SK-N-MC (cell line): Measurements from ENCODE around the gene BCDIN3D.
A peak's percentile ranks its signal among the peaks of the same experiment; 100 is the strongest.

Experiments used
- DNase-seq: peaks from one replicate; pipeline ENCODE4 v3.0.0-alpha.2; 2011; ENCODE audit warnings: low read depth, low spot score
- H3K27ac ChIP-seq: fragments of 200-600 bp; sonication (generic); 2 replicates; pipeline ENCODE4 v1.5.1; 2016; ENCODE audit warnings: mixed run types
- H3K36me3 ChIP-seq: fragments of 200-600 bp; sonication (generic); 2 replicates; pipeline ENCODE4 v1.6.1; 2017; ENCODE audit warnings: antibody characterized with exemption, low read length, mixed read lengths; ENCODE audit not compliant: insufficient read depth
- H3K4me3 ChIP-seq: fragments of 200-600 bp; sonication (generic); 2 replicates; pipeline ENCODE4 v1.5.1; 2016
- H3K9ac ChIP-seq: fragments of 200-600 bp; sonication (generic); 2 replicates; pipeline ENCODE4 v1.8.0; 2017; ENCODE audit warnings: mixed run types, mixed read lengths; ENCODE audit not compliant: insufficient read length
- H3K9me3 ChIP-seq: fragments of 200-600 bp; sonication (generic); 2 replicates; pipeline ENCODE4 v1.6.1; 2017; ENCODE audit warnings: low read depth, mild to moderate bottlenecking, antibody characterized with exemption, low read length, moderate library complexity, mixed read lengths
- EZH2 ChIP-seq: fragments of 200-600 bp; sonication (generic); IDR thresholded peaks from one replicate; pipeline ENCODE4 v1.6.1; 2017; ENCODE audit warnings: antibody characterized with exemption
- FOXP2 ChIP-seq: optimal IDR thresholded peaks from 2 replicates; pipeline ENCODE3; 2011; ENCODE audit warnings: mild to moderate bottlenecking, moderate library complexity; ENCODE audit not compliant: insufficient read depth; ENCODE audit errors: extremely low read length, control extremely low read depth
- POLR2AphosphoS5 ChIP-seq: IDR thresholded peaks from 2 replicates; pipeline ENCODE4 v1.6.1; 2012; ENCODE audit warnings: mild to moderate bottlenecking, low read depth, low read length, borderline replicate concordance

The BCDIN3D gene

GRCh38 chr12:49804821-49805220, 38.1 kb downstream of the BCDIN3D start:
- peaks cover 24% of the 10 kb centered on the region; the same call in 1 of the 2 replicates for H3K36me3 ChIP-seq
- no peak for DNase-seq
- no peak overlapping the region for H3K9ac ChIP-seq
- H3K4me3 ChIP-seq, result no peak overlapping the region
- no peaks in the 10 kb centered on the region for H3K9me3 ChIP-seq
- TF ChIP-seq POLR2AphosphoS5 (no peak), EZH2 (no peak), FOXP2 (no peak)
- H3K27ac ChIP-seq, result no peak overlapping the region

- H3K4me3 ChIP-seq, result no peak overlapping the region
- H3K9ac ChIP-seq, result no peak overlapping the region
- no peak overlapping the region for H3K27ac ChIP-seq
- no peaks in the 10 kb centered on the region for H3K9me3 ChIP-seq
- no peak for TF ChIP-seq POLR2AphosphoS5
- TF ChIP-seq EZH2, result no peak
- TF ChIP-seq FOXP2, result no peak
- H3K36me3 ChIP-seq, result peaks cover 24% of the 10 kb centered on the region; the same call in 1 of the 2 replicates
- no peak for DNase-seq
Measured at GRCh38 chr12:49803693-49804450, 39.0 kb downstream of the BCDIN3D start.

- no peak overlapping the region for H3K9ac ChIP-seq
- H3K36me3 ChIP-seq, result peaks cover 31% of the 10 kb centered on the region; the same call in 1 of the 2 replicates
Measured at GRCh38 chr12:49801141-49802063, 41.5 kb downstream of the BCDIN3D start.

GRCh38 chr12:49800421-49801140, 42.3 kb downstream of the BCDIN3D start:
- Histone ChIP-seq H3K9me3 (no peaks in the 10 kb centered on the region), H3K9ac (no peak overlapping the region), H3K27ac (0 out of 2 replicates have a peak overlapping the region, but pooled peaks have one; percentile 31), H3K36me3 (peaks cover 27% of the 10 kb centered on the region; the same call in 1 of the 2 replicates), H3K4me3 (no peak overlapping the region)
- TF ChIP-seq FOXP2, result no peak
- no peak for TF ChIP-seq EZH2
- no peak for TF ChIP-seq POLR2AphosphoS5
- no peak for DNase-seq

More at GRCh38 chr12:49801141-49802063, 41.5 kb downstream of the BCDIN3D start:
- DNase-seq, result no peak
- Histone ChIP-seq H3K4me3 (no peak overlapping the region), H3K9me3 (no peaks in the 10 kb centered on the region), H3K27ac (no peak overlapping the region)
- TF ChIP-seq EZH2 (no peak), FOXP2 (no peak), POLR2AphosphoS5 (no peak)

- H3K27ac ChIP-seq, result no peak overlapping the region
- no peak overlapping the region for H3K9ac ChIP-seq
- peaks cover 17% of the 10 kb centered on the region; the same call in 1 of the 2 replicates for H3K36me3 ChIP-seq
- no peak for TF ChIP-seq FOXP2
- no peak for TF ChIP-seq POLR2AphosphoS5
- TF ChIP-seq EZH2, result no peak
- H3K9me3 ChIP-seq, result no peaks in the 10 kb centered on the region
- no peak overlapping the region for H3K4me3 ChIP-seq
- no peak for DNase-seq
Measured at GRCh38 chr12:49798934-49799333, 44.0 kb downstream of the BCDIN3D start.

- H3K36me3 ChIP-seq, result peaks cover 12% of the 10 kb centered on the region; the same call in 1 of the 2 replicates
Measured at GRCh38 chr12:49798248-49798647, 44.7 kb downstream of the BCDIN3D start.

GRCh38 chr12:49797449-49797776, 45.5 kb downstream of the BCDIN3D start:
- Histone ChIP-seq H3K9ac (no peak overlapping the region), H3K27ac (no peak overlapping the region), H3K36me3 (peaks cover 12% of the 10 kb centered on the region; the same call in 1 of the 2 replicates), H3K9me3 (no peaks in the 10 kb centered on the region), H3K4me3 (no peak overlapping the region)
- DNase-seq, result no peak
- TF ChIP-seq FOXP2 (no peak), POLR2AphosphoS5 (no peak), EZH2 (no peak)

More at GRCh38 chr12:49798248-49798647, 44.7 kb downstream of the BCDIN3D start:
- no peak for DNase-seq
- TF ChIP-seq EZH2 (no peak), FOXP2 (no peak), POLR2AphosphoS5 (no peak)
- Histone ChIP-seq H3K4me3 (no peak overlapping the region), H3K27ac (no peak overlapping the region), H3K9me3 (no peaks in the 10 kb centered on the region), H3K9ac (no peak overlapping the region)
